B cell (primary cell): ENCODE results near the gene ADAP2. TPM values are rescaled to one million over a fixed set of nuclear protein-coding genes. Genes with fewer than 3 reads are reported as not detected.

Experiments used
- ATAC-seq: fragments of 200-7000 bp; cut with Tn5 transposase; one replicate; pipeline ENCODE4 v1.10.0; 2021; ENCODE audit warnings: low read depth, mild to moderate bottlenecking, moderate number of reproducible peaks, moderate library complexity
- CTCF ChIA-PET: fragments of 350-600 bp; sonication (Branson Sonifier 250); formaldehyde crosslinking; loops from one replicate; lab custom pipeline; 2021; ENCODE audit warnings: antibody characterized with exemption, inconsistent platforms; lab: Charles Lee
- POLR2A ChIA-PET: fragments of 350-600 bp; sonication (Branson Sonifier 250); formaldehyde crosslinking; loops from one replicate; lab custom pipeline; 2021; ENCODE audit warnings: antibody characterized with exemption; lab: Charles Lee
- DNase-seq: peaks from one replicate; pipeline ENCODE4 v3.0.0; 2013
- H2AFZ ChIP-seq: 2 replicates; pipeline ENCODE4 v1.6.1; 2012; ENCODE audit warnings: mild to moderate bottlenecking, low read depth, low read length; ENCODE audit not compliant: insufficient read depth, poor library complexity, severe bottlenecking
- H3K27ac ChIP-seq, 2 donors: 1 replicate in 1 of 2; 2 replicates in 1 of 2; pipeline ENCODE4 v1.5.1; 2012 to 2013; ENCODE audit warnings: low read length in 2 of 2, mild to moderate bottlenecking in 2 of 2, moderate library complexity in 1 of 2
- H3K27me3 ChIP-seq, 4 experiments: fragments of 200-600 bp in 1 of 4; sonication (generic) in 1 of 4; replicated peaks in 1 of 4; 1 replicate in 2 of 4; 2 replicates in 2 of 4; pipeline versions ENCODE4 v1.6.1 to v1.7.0; 2013 to 2016; ENCODE audit warnings: low read length in 3 of 4, mild to moderate bottlenecking in 2 of 4, mixed read lengths in 1 of 4, moderate library complexity in 1 of 4; ENCODE audit not compliant: insufficient read depth in 4 of 4, control insufficient read depth in 3 of 4; ENCODE audit errors: control extremely low read depth in 1 of 4
- H3K36me3 ChIP-seq, 2 experiments: replicated peaks in 1 of 2; 1 replicate in 1 of 2; 2 replicates in 1 of 2; pipeline versions ENCODE4 v1.6.1 to v1.7.1; 2013; ENCODE audit warnings: low read length in 1 of 2; ENCODE audit not compliant: insufficient read depth in 2 of 2, control insufficient read depth in 1 of 2; ENCODE audit errors: control extremely low read depth in 1 of 2, extremely low read depth in 1 of 2
- H3K4me1 ChIP-seq, 2 donors: fragments of 200-600 bp in 1 of 2; sonication (generic) in 1 of 2; 1 replicate in 1 of 2; 2 replicates in 1 of 2; pipeline versions ENCODE4 v1.5.1 to v1.6.1; 2013 to 2017; ENCODE audit warnings: low read length in 2 of 2; ENCODE audit not compliant: control insufficient read depth in 2 of 2, insufficient read depth in 2 of 2
- H3K4me2 ChIP-seq: replicated peaks from 2 replicates; pipeline ENCODE3; 2012; ENCODE audit warnings: mild to moderate bottlenecking, low read depth, low read length; ENCODE audit not compliant: poor library complexity, severe bottlenecking
- H3K4me3 ChIP-seq, 5 experiments: fragments of 200-600 bp in 1 of 5; sonication (generic) in 1 of 5; 1 replicate in 3 of 5; 2 replicates in 2 of 5; pipeline versions ENCODE4 v1.5.1 to v1.7.0; 2011 to 2016; ENCODE audit warnings: low read length in 4 of 5, mild to moderate bottlenecking in 4 of 5, low read depth in 2 of 5, control low read depth in 1 of 5, moderate library complexity in 1 of 5; ENCODE audit not compliant: insufficient read depth in 1 of 5; ENCODE audit errors: control extremely low read depth in 1 of 5, extremely low read depth in 1 of 5
- H3K79me2 ChIP-seq: fragments of 200-600 bp; sonication (generic); one replicate; pipeline ENCODE4 v1.6.0; 2016; ENCODE audit warnings: low read length; ENCODE audit not compliant: control insufficient read depth, insufficient read depth
- H3K9ac ChIP-seq: fragments of 200-600 bp; sonication (generic); 2 replicates; pipeline ENCODE4 v1.6.1; 2017; ENCODE audit warnings: mild to moderate bottlenecking, low read length, moderate library complexity
- H3K9me3 ChIP-seq, 3 donors: one replicate each; pipeline versions ENCODE4 v1.6.1 to v1.7.1; 2013; ENCODE audit warnings: low read length in 2 of 3; ENCODE audit not compliant: control insufficient read depth in 2 of 3, insufficient read depth in 1 of 3; ENCODE audit errors: control extremely low read depth in 1 of 3
- H4K20me1 ChIP-seq: 2 replicates; pipeline ENCODE4 v1.6.0; 2012; ENCODE audit warnings: mild to moderate bottlenecking, low read length; ENCODE audit not compliant: insufficient read depth, control insufficient read depth, poor library complexity, severe bottlenecking
- H3K27ac Mint-ChIP-seq: one replicate; pipeline ENCODE4 v1.8.0; 2021; ENCODE audit warnings: mixed read lengths
- H3K27me3 Mint-ChIP-seq: one replicate; pipeline ENCODE4 v1.8.0; 2021; ENCODE audit warnings: mixed read lengths
- H3K4me1 Mint-ChIP-seq: one replicate; pipeline ENCODE4 v1.8.0; 2021; ENCODE audit warnings: mixed read lengths
- H3K4me3 Mint-ChIP-seq: one replicate; pipeline ENCODE4 v1.8.0; 2021; ENCODE audit warnings: mixed read lengths
- H3K9me3 Mint-ChIP-seq: one replicate; pipeline ENCODE4 v1.8.0; 2022; ENCODE audit warnings: mixed read lengths; ENCODE audit not compliant: insufficient read depth
- EZH2 ChIP-seq: IDR thresholded peaks from 2 replicates; pipeline ENCODE4 v1.6.1; 2012; ENCODE audit warnings: borderline replicate concordance, low read depth, mild to moderate bottlenecking, moderate library complexity, low read length; ENCODE audit not compliant: insufficient read depth, poor library complexity, severe bottlenecking
- WGBS: methylation state at CpG from one replicate; pipeline ENCODE4 v1.1.5; 2013; ENCODE audit warnings: missing lambda C conversion rate; ENCODE audit not compliant: insufficient coverage; 5-methylcytosine and 5-hydroxymethylcytosine counted together
- intact Hi-C: fragments of 100-400 bp; cut with micrococcal nuclease; formaldehyde crosslinking; loops from one replicate; pipeline ENCODE4 v1.10.0; 2022
- polyA plus RNA-seq: library from polyadenylated mRNA; depleted of rRNA; stranded (reverse); fragments of >200 nt; gene quantifications from 2 replicates; pipeline ENCODE4 v1.2.3, GENCODE V29; 2012
- total RNA-seq, 2 donors: library from RNA; stranded (reverse); fragments of 120-200 nt in 1 of 2; gene quantifications; 1 replicate in 1 of 2; 2 replicates in 1 of 2; pipeline versions ENCODE4 v1.2.3 to v1.2.4, GENCODE V29; 2013 to 2022
- TF ChIP-seq, protein P1 (sequence below): fragments of 200-600 bp; IDR thresholded peaks from one replicate; pipeline ENCODE4 v1.8.0; 2022; ENCODE audit warnings: antibody characterized with exemption, mild to moderate bottlenecking

The ADAP2 gene
- total and polyA plus RNA-seq, 2 donors (not counting 1 experiment from before 2014, with no cell fraction given): 8.5 to 14.6 TPM

DNA sequence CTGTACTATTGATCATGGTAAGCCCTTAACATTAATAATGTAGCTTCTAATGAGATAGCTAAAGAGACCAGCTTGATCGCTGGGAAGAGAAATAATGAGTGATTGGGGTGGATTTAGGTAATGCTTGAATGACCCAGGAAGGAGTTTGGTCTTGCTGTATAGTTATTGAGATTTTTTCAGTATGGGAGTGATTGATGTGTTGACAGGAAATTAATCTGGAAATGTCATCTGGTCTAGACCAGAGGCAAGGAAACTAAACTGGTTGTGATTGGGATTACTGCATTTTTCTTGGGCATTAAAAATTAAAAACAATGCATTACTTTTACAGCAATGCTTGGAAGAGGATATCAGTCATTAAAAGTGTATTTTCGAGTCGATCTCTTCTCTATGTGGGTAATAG, 27.5 kb upstream of the ADAP2 start:
- TF ChIP-seq EZH2: no peak
- TF ChIP-seq, protein P1, sequence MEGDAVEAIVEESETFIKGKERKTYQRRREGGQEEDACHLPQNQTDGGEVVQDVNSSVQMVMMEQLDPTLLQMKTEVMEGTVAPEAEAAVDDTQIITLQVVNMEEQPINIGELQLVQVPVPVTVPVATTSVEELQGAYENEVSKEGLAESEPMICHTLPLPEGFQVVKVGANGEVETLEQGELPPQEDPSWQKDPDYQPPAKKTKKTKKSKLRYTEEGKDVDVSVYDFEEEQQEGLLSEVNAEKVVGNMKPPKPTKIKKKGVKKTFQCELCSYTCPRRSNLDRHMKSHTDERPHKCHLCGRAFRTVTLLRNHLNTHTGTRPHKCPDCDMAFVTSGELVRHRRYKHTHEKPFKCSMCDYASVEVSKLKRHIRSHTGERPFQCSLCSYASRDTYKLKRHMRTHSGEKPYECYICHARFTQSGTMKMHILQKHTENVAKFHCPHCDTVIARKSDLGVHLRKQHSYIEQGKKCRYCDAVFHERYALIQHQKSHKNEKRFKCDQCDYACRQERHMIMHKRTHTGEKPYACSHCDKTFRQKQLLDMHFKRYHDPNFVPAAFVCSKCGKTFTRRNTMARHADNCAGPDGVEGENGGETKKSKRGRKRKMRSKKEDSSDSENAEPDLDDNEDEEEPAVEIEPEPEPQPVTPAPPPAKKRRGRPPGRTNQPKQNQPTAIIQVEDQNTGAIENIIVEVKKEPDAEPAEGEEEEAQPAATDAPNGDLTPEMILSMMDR: no peak
- 100% methylated on average over 1 of the region's 3 CpGs for WGBS
- Mint-ChIP-seq H3K27me3 (no peaks in the 10 kb centered on the region), H3K4me3 (no peak overlapping the region), H3K27ac (no peak overlapping the region), H3K4me1 (no peaks in the 10 kb centered on the region), H3K9me3 (no peaks in the 10 kb centered on the region)
- no peak overlapping the region for H3K9ac ChIP-seq
- no peaks in the 10 kb centered on the region for H3K27me3 ChIP-seq
- ATAC-seq (no peak), DNase-seq (no peak)
- H3K4me2 ChIP-seq: no peak overlapping the region
- intact Hi-C loops: no loop called here
- H3K36me3 ChIP-seq: peaks cover 3 to 10% of the 10 kb centered on the region in 2 experiments
- H3K9me3 ChIP-seq: no peaks in the 10 kb centered on the region
- no peaks in the 10 kb centered on the region for H4K20me1 ChIP-seq
- ChIA-PET CTCF (interaction anchor here (1.4 kb wide), 1 partner anchor 479 kb away, joined by 5 read pairs; no protein-coding TSS in a partner anchor), POLR2A (no interaction called here)
- no peak overlapping the region for H3K4me3 ChIP-seq
- no peak overlapping the region for H2AFZ ChIP-seq
- H3K27ac ChIP-seq: no peak overlapping the region
- peaks cover 5% of the 10 kb centered on the region for H3K79me2 ChIP-seq
- H3K4me1 ChIP-seq: no peaks in the 10 kb centered on the region

DNA sequence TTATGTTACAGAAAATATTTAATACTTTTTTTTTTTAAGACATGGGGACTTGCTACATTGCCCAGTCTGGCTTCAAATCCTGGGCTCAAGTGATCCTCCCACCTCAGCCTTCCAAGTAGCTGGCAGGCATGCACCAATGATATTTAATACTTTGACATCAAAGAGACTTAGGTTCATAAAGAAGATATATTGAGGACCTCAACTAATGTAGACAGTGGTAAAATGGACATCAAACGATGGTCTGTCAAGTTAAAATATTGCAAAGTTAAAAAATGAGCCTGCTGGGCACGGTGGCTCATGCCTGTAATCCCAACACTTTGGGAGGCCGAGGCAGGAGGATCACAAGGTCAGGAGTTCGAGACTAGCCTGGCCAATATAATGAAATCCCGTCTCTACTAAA, 24.4 kb upstream of the ADAP2 start:
- Histone ChIP-seq H3K4me1 (no peaks in the 10 kb centered on the region), H4K20me1 (peaks cover 5% of the 10 kb centered on the region), H3K27me3 (no peaks in the 10 kb centered on the region), H3K9me3 (peaks cover 0 to 1% (median 0%) of the 10 kb centered on the region in 3 donors), H3K36me3 (peaks cover 12 to 23% of the 10 kb centered on the region in 2 experiments), H2AFZ (no peak overlapping the region), H3K27ac (no peak overlapping the region), H3K4me2 (no peak overlapping the region), H3K9ac (no peak overlapping the region), H3K79me2 (peaks cover 7% of the 10 kb centered on the region), H3K4me3 (no peak overlapping the region)
- H3K9me3 Mint-ChIP-seq: no peaks in the 10 kb centered on the region
- ChIA-PET POLR2A (no interaction called here), CTCF (no interaction called here)
- DNase-seq (no peak), ATAC-seq (no peak)
- WGBS: 100% methylated on average over 3 of the region's 5 CpGs
- H3K27me3 Mint-ChIP-seq: no peaks in the 10 kb centered on the region
- no peak for TF ChIP-seq EZH2
- TF ChIP-seq, protein P1: no peak
- intact Hi-C loops: no loop called here
- H3K4me3 Mint-ChIP-seq: no peak overlapping the region
- peaks cover 3% of the 10 kb centered on the region for H3K4me1 Mint-ChIP-seq
- no peak overlapping the region for H3K27ac Mint-ChIP-seq
